GM21786 (cell line): ENCODE results near the gene CDH16.

Experiments
- ATAC-seq: cut with Tn5 transposase; IDR thresholded peaks from one replicate; pipeline ENCODE4 v1.9.1; 2021; ENCODE audit not compliant: unreplicated experiment

The CDH16 gene

DNA sequence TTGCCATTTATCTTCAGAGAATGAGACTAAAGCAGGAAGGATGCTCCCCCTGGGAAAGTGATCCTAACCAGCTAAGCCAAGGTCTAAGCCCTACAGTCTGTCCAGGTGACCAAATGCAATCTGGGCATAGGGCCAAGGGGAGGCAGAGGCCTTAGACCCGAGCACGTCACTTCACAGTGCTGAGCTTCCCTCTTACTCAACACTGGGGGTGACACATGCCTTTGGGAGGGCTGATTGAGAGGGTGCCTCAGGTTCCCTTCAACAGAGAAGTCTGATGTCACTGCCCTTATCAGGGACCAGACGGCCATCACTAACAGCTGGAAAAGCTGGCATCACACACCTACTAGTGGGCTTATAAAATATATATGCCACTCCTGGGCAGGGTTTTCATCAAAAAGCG, 11.5 kb upstream of the CDH16 start:
- no peak for ATAC-seq

DNA sequence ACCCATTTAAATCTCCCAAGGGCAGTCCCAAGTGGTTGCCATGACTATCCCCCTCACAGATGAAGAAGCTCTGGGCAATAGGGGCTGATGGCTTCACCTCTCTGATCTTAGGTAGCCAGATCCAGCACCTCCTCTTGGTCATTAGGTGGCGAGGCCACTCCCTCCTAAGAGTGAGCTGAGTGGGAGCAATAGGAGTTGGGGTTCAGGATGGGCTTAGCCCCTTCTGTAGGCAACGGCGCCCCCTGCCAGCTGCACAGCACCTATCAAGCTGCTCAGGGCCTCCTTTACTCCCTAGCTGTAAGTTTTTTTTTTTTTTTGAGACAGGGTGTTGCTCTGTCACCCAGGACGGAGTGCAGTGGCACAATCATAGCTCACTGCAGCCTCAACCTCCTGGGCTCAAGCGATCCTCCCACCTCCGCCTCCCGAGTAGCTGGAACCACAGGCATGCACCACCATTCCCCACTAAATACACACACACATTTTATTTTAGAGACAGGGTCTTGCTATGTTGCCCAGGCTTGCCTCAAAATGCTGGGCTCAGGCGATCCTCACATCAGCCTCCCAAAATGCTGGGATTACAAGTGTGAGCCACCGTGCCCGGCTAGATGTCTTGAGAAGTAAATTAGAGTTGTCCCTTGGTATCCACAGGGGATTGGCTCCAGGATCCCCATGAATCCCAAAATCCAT, 10.2 kb upstream of the CDH16 start:
- ATAC-seq: no peak

DNA sequence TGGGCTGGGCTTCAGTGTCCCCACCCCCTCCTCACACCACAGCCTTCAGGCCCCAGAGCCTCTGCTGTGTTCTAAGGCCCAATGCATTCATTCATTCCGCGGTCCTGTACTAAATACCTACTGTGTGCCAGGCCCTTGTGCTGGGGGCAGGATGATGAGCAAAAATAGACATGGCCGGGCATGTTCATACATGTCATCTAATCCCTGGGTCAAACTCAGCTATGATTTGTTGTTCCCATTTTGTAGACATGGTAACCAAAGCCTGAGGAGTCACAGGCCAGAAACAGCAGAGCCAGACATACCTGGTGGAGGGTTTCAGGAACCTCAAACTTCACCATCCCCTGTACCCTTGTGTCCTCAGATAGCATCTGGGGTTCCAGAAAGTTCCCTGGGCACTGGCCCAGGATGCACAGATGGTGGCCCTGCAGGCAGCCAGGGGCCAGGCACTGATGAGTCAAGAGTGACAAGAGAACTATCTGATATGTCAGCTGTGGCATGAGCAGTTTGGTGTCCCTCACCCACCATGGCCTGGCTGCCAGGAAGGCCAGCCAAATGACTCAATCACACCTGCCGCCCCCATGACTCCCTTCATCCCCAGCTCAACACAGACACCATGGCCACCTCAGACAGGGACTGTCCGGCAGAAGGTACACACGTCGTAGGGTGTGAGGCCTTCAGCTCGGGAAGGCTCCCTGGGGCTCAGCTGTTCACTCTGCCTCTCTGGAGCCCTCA, 9.4 kb upstream of the CDH16 start:
- no peak for ATAC-seq

DNA sequence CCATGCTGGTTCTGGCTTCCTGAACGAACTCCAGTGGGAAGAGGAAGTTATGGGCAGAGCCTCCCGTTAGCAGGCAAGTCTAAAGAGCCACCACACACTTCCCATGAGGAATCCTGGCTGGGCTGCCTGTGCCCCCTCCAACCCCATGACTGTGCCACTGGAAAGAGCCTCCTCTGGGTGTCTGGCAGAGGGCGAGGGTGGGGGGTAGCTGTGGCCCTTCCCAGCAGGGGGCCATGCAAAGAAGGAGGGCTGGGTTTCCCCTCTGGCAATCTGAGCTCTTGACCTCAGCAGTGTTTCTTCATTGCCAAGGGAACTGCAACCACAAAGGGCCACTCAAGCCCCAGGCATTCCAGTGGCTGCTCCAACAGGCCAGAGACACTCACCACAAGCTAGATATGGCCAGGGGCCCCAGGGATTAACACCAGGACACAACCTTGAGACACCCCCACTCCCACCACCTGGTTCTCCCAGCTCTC, 8.3 kb upstream of the CDH16 start:
- ATAC-seq: no peak

DNA sequence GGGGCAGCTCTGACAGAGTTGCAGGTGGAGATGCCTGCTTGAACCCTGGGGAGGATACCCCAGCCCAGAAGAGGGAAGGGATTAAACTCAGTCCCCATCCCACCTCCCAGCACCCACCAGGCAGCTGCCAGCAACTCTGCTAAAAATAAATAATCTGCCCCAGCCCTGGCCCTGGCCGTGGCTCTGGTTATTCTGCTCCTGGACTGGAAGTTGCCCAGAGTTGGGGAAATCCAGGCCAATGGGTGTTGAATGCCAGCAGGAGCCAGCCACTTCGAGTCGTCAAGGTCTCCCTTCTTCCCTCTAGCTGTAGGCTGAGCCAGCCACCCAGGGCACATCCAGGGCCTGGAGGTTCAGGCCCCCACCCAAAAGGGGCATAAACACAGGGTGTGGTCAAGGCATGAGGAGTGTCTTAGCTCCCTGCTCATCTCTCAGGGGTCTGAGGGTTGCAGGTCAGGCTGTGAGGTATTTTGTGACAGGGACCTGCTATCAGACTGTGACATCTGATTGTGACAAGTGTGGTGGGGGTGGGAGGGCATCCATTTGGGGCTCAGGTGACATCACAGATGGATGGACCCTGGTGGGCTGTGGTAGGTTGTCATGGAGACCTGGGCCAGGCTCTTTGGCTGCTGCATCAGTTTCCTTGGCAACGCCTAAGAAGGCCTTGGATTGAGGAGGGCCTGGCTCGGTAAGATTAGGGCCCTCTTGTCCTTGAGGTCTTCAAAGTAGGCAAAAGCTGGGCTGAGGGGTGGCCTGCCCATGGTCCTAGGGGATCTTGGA, 7.7 kb upstream of the CDH16 start:
- no peak for ATAC-seq

DNA sequence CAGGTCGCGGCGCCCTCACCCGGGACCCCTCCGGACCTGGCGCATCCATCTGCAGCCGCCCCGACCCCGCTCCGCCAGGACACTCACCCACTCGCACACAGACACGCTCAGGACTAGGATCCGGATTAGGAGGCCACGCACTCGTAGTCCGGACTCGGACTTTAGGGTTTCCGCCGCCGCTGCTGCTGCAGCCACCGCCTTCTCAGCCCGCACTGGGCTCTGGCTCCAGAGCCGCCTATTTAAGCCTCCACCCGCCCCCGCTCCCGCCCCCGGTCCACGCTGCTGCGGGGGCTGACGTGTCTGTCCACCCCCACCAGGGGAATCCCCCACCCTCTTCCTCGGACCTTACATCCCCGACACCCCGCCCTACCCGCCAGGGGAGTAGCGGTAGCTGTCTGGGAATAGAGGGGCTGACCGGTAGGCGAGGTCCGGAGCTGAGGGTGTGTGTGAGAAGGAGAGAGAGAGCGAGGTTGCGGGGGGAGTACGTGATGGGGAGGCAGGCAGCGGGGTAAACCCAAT, 6.7 kb upstream of the CDH16 start, which contains the start of gene RRAD:
Gene RRAD, minus strand, starts transcription at position 214 of the 519 bp plus-strand sequence. CDS start 356 bp downstream, outside the sequence.
- ATAC-seq: no peak

DNA sequence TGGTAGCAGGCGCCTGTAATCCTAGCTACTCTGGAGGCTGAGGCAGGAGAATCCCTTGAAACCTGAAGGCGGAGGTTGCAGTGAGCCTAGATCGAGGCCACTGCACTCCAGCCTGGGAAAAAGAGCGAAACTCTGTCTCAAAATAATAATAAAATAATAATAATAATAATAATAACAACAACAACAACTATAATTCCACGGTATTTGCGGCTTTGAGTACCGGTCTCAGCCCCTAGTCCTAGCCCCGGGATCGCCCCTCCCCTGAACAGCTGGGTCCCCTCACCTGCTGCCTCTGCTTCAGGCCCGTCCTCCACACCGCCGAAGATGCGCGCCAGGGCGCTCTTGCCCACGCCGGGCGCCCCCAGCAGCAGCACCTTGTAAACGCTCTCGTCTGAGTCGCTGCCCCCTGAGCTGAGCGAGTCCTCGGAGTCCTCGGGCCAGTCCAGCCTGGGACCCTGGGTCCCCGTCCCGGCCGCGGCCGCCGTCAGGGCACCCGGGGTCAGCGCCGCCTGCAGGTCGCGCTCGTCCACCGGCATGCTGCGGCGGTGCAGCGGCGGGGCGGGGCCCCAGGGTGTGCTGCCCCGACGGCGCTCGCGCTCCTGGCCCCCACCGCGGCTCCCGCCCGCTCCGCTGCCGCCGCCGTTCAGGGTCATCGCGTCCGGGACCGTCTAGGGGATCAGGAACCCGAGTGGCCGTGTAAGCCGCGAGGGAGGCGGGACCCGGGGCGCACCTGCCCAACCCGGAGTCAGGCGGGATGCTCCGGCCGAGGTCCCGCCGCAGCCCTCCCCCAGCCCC, 6.0 kb upstream of the CDH16 start:
- ATAC-seq: no peak

DNA sequence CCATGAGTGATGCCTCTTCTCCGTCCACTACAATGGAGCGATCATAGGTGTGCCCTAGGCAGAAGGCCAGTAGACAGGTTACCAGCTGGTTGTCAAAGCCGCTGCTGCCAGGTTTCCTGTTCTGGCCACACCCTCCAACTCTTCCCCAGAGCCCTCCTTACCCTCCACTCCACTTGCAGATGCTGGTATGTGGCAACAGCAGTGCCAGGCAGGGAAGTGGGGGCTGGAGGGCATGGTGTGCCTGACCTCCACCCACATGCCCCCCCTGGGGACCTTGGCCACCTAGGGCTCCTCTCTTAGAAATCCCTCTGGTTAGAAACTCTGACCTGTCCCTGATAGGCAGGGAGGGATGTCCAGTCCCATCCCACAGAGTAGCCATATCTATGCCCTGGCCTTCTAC, 5.2 kb upstream of the CDH16 start:
- ATAC-seq: no peak

DNA sequence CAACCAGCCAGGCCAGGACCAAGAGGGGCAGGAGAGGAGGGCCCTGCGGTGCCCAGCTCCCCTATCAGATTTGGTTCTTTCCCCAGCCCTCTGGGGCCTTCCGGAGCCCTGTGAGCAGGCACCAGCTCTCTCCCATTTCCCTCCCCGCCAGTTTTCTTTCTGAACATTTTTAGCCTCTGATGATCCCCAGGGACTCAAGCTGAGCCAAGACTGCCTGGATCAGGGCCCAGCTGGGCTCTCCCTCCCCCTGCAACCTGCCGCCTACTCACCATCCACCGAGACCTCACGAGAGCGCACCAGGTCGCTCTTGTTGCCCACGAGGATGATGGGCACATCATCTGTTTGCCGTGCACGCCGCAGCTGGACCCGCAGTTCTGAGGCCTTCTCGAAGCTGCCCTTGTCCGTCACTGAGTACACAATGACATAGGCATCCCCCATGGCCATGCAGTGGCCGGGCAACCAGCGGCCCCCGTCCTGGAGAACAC, 4.6 kb upstream of the CDH16 start:
- no peak for ATAC-seq

DNA sequence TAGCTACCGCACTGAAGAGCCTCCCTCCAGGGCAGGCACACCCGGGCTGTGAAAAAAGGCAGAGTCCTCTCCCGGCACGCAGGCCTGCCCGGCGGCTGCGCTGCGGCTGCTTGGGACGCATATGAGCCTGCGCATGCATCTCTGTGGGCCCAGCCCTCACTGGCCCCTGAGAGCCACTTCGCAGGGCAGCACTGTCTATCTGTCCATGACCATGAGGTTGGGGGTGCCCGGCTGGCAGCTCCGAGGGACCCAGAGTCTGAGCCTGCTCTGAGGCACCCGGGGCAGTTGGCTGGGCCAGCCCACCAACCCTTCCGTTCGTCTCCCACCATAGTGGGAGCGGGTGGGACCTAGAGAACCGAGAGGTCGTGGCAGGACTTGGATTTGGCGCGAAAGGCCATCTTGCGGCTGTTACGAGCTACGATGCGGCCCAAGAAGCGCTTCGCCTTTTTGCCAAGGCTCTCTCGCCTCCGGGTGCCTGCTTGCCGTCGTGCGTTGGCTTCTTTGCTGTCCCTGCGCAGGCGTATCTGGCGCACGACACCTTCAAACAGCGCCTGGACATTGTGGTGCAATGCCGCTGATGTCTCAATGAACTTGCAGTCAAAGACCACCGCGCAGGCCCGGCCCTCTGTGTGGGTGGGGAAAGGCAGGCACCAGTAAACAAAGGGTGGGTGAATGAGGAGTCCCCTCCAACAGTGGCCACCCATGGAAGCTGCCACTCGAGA, 3.2 kb upstream of the CDH16 start:
- ATAC-seq: no peak

DNA sequence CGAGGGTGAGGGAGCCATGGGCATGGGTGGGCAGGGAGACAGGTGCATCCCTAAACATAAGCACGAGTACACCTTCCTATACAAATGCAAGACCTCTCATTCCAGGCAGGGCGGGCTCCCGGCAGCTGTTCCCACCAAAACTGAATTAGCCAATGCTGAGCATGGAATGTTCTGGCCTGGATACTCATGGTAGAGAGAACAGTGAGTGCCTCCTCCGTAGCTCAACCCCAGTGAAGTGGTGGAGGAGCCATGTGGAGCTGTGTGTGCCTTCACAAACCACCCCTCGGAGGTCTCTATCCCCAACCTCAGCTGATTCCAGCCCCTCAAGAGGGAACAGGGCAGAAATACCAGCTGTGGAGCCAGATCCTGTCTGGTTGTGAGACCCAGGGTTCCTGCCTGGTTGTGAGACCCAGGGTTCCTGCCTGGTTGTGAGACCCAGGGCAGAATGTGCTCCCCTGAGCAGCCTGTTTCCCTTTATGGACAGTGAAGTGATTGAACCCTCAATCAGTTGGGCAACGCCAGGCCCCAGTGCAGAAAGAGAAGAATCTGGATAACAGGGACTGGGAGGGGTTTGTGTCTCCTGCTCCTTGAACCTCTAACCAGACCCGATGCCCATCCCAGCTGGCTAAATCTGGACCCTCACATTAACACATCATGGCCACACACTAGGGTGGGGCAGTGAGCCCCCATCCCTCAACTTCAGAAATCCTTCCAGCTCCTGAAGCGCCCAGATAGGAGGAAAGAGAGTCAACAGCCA, 2.4 kb upstream of the CDH16 start:
- no peak for ATAC-seq

DNA sequence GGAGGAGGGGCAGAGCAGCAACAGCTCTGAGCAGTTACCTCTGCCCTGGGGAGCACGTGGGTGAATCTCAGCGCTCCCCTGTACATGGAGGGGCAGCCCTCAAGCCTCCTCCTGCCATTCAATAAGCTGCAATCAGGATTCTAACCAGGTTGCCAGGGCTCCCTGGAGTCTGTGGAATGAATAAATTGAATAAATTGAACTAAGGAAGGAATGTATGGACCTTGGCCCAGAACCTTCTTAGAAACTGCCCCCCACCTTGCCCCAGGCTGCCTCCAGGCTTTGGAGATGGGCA, 1.6 kb upstream of the CDH16 start:
- no peak for ATAC-seq

DNA sequence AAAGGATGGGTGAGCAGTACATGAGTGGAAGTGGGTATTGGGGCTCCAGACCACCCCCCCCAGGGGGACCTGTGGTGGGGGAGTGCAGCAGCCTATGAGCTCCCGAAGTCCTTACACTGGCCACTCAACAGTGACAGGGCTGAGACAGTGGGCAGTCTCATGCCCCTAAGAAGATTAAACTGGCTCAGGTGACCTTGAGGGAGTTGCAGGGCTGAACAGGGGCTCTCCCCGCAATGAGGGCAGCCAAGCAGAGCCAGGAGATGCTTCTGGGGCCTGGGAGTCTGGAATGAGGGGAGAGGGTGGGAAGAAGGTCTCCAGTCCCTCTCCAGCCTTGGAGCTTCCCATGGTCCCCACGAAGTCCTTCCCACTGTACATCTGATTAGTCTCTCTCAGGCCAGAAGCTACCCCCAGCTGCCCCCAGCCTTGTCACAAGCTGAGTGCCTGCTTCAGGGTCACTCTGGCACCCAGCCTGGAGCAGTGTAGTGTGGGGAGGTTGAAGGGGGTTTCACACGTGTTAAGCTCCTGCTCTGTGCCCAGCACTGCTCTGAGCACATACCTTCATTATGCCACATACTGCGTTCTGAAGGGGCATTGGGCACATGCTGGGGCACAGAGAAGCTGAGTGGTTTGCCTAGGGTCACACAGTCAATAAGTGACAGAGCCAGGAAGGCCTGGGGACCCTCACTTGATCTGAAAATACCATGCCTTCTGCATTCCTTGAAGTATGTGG, 1.0 kb upstream of the CDH16 start:
- no peak for ATAC-seq

DNA sequence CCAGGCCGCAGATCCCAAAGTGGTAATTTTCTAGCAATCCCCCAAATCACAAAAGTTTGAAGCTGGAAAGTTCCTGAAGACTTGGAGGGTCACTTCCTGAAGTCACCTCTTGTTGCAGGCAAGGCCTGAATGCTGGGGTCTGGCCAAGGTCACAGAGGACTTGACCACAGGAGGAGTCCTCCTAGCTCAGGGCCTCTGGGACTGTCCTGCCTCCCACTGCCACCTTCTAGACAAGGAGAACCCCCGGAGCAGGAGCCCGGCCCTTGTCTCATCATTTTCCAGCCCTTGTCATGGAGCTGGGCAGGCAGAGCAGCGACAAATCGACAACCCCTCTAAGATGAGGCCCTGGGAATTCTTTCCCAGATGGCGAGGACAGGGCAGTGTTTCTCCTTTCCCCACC, 330 bp downstream of the CDH16 start:
- ATAC-seq: no peak

DNA sequence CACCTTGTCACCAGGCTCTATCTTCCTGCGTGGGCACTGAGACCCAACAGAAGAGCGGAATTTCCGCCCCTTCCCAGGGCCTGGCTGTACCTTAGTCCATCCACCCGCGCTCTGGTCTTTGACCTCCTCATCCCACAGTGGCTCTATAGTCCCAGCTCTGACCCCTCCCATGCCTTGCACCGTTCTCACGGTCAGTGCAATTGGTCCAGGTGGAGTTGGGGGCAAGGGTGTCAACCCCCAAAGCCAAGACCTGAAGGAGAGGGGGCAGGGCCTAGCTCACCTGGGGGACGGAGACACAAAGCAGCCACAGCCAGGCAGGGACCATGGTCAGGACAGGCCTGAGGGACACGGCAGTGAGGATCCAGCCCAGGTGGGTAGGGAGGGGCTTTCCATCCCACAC, 944 bp downstream of the CDH16 start:
- ATAC-seq: no peak

DNA sequence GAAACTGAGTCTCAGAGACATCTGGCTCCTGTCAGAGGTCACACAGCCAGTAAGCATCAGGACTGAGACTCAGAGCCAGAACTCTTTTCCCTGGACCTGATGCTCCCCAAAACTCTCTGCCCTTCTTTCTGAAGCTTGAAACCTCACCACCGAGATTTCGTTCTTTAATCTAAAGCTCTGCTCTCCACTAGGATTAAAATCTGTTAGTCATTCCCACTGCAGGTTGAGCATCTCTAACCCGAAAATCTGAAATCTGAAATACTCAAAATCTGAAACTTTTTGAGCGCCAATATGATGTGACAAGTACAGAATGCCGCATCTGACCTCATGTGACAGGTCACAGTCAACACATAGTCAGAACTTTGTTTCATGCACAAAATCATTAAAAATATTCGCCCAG, 2.2 kb downstream of the CDH16 start:
- no peak for ATAC-seq

DNA sequence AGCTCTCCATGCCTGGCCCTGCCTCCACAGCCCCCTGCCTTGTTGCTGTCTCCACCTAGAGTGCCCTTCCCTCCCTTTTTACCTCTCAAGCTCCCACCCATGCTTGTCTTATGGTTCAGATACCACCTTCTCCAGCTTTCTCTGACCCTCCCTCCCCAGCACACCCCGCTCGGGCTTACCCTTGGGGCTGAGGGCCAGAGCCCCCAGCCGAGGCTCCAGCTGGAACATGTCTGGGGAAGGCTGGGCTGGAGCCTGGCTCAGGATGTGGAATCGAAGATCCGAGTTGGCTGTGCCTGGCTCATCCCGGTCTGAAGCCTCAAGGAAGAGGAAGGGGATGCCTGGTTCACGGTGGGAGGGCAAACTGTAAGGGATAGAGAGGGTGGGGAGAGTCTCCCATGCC, 3.6 kb downstream of the CDH16 start:
- ATAC-seq: no peak

DNA sequence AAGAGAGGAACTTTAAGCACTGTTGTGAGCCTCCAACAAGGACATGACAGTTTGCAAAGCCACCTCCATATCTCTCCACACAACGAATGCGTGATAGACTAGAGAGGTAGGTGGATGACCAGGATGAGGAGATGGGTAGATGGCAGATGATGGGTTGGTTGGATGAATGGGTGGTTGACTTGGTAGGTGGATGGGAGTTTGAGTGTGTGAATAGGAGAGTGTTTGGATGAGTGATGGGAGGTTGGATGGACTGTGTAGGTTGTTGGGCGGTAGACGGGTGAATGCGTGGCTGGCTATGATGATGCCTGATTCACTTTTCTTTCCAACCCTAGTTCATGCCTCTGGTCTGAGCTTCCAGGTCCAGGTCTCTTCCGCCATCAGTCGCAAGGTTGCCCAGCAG, 4.1 kb downstream of the CDH16 start:
- ATAC-seq: no peak

DNA sequence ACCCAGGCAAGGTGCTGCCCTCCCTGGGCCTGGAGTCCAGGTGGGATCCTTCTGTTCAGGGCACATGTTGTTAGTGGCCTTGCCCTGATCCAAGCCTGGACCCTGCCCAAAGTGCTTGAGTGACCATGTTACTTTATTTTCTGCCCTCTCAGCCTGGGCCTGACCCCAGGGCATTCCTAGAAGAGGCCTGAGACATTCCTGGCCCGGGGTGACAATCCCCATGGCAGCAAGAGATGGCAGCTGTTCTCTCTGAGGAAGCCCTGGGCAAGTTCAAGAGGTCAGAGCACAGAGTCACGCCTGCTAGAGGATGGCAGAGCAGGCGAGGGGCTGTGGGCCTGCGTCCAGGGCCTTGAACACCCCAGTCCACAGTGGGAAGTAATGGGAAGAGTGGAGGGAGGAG, 5.0 kb downstream of the CDH16 start:
- ATAC-seq: no peak
